GM23338 (cell line): ENCODE data around the gene DLL4. TPM values are rescaled to one million over a fixed set of nuclear protein-coding genes. Genes with fewer than 3 reads are reported as not detected.

Experiments
- ATAC-seq: fragments of 200-7000 bp; cut with Tn5 transposase; 3 replicates; pipeline ENCODE4 v1.9.1; 2020
- DNase-seq: peaks from one replicate; pipeline ENCODE4 v3.0.0-alpha.2; 2015; ENCODE audit warnings: low spot score
- H2AFZ ChIP-seq: fragments of 200-600 bp; sonication (generic); 2 replicates; pipeline ENCODE4 v1.8.0; 2016; ENCODE audit warnings: antibody characterized with exemption, mild to moderate bottlenecking, moderate library complexity
- H3F3A ChIP-seq: fragments of 200-600 bp; sonication (generic); replicated peaks from 2 replicates; pipeline ENCODE4 v1.8.0; 2017; ENCODE audit warnings: antibody characterized with exemption, mixed run types, low read depth
- H3K27ac ChIP-seq: fragments of 200-600 bp; sonication (generic); 2 replicates; pipeline ENCODE4 v1.6.1; 2016; ENCODE audit warnings: low read depth
- H3K27me3 ChIP-seq: fragments of 200-600 bp; sonication (generic); 2 replicates; pipeline ENCODE4 v1.8.0; 2016; ENCODE audit warnings: mild to moderate bottlenecking, mixed run types, moderate library complexity; ENCODE audit not compliant: insufficient read depth
- H3K36me3 ChIP-seq: fragments of 200-600 bp; sonication (generic); 2 replicates; pipeline ENCODE4 v1.8.0; 2016; ENCODE audit warnings: mild to moderate bottlenecking; ENCODE audit not compliant: insufficient read depth
- H3K4me1 ChIP-seq: fragments of 200-600 bp; sonication (generic); 2 replicates; pipeline ENCODE4 v1.8.0; 2016; ENCODE audit warnings: mild to moderate bottlenecking, moderate library complexity; ENCODE audit not compliant: insufficient read depth
- H3K4me2 ChIP-seq: fragments of 200-600 bp; sonication (generic); 2 replicates; pipeline ENCODE4 v1.7.1; 2017; ENCODE audit warnings: mixed run types
- H3K4me3 ChIP-seq: fragments of 200-600 bp; sonication (generic); 2 replicates; pipeline ENCODE4 v1.6.1; 2016; ENCODE audit warnings: mixed run types
- H3K79me2 ChIP-seq: fragments of 200-600 bp; sonication (generic); replicated peaks from 2 replicates; pipeline ENCODE4 v1.8.0; 2017; ENCODE audit warnings: mild to moderate bottlenecking; ENCODE audit not compliant: insufficient read depth
- H3K9me2 ChIP-seq: fragments of 200-600 bp; sonication (generic); 2 replicates; pipeline ENCODE4 v1.8.0; 2017; ENCODE audit not compliant: insufficient read depth
- H4K20me1 ChIP-seq: fragments of 200-600 bp; sonication (generic); replicated peaks from 2 replicates; pipeline ENCODE4 v1.8.0; 2017; ENCODE audit warnings: mild to moderate bottlenecking; ENCODE audit not compliant: insufficient read depth
- H3K27ac Mint-ChIP-seq: 2 replicates; pipeline ENCODE4 v1.8.0; 2020; ENCODE audit warnings: inconsistent platforms, mild to moderate bottlenecking, moderate library complexity, mixed read lengths
- H3K27me3 Mint-ChIP-seq: 3 replicates; pipeline ENCODE4 v1.8.0; 2022; ENCODE audit warnings: low read depth, mild to moderate bottlenecking, moderate library complexity, mixed read lengths, inconsistent platforms; ENCODE audit not compliant: insufficient read depth, poor library complexity
- H3K36me3 Mint-ChIP-seq: 3 replicates; pipeline ENCODE4 v1.8.0; 2021; ENCODE audit warnings: low read depth, mild to moderate bottlenecking, inconsistent platforms, moderate library complexity, mixed read lengths
- H3K4me1 Mint-ChIP-seq: 3 replicates; pipeline ENCODE4 v1.8.0; 2020; ENCODE audit warnings: mild to moderate bottlenecking, inconsistent platforms, mixed read lengths
- H3K4me3 Mint-ChIP-seq: 3 replicates; pipeline ENCODE4 v1.8.0; 2021; ENCODE audit warnings: moderate library complexity, mild to moderate bottlenecking, inconsistent platforms, mixed read lengths
- H3K9me3 Mint-ChIP-seq: 3 replicates; pipeline ENCODE4 v1.8.0; 2020; ENCODE audit warnings: moderate library complexity, mild to moderate bottlenecking, inconsistent platforms, mixed read lengths
- CREB1 ChIP-seq: fragments of 250-450 bp; sonication (Bioruptor Pico); IDR thresholded peaks from 2 replicates; pipeline ENCODE4 v1.5.0; 2020; ENCODE audit warnings: low read depth, mild to moderate bottlenecking, moderate library complexity
- CTCF ChIP-seq, 2 experiments: fragments of 200-600 bp in 1 of 2; sonication (generic) in 1 of 2; conservative IDR thresholded peaks; 2 replicates each; pipeline versions ENCODE4 v1.5.1 to v1.6.1; 2016 to 2017; ENCODE audit warnings: antibody characterized with exemption in 2 of 2, low read depth in 2 of 2, mild to moderate bottlenecking in 2 of 2, moderate library complexity in 1 of 2
- EZH2 ChIP-seq: fragments of 200-600 bp; sonication (generic); IDR thresholded peaks from one replicate; pipeline ENCODE4 v1.8.0; 2017; ENCODE audit warnings: antibody characterized with exemption, mild to moderate bottlenecking, low read depth; ENCODE audit not compliant: unreplicated experiment
- EZH2phosphoT487 ChIP-seq: fragments of 200-600 bp; sonication (generic); IDR thresholded peaks from one replicate; pipeline ENCODE4 v1.8.1; 2018; ENCODE audit warnings: antibody characterized with exemption; ENCODE audit not compliant: unreplicated experiment
- POLR2AphosphoS5 ChIP-seq: IDR thresholded peaks from 2 replicates; pipeline ENCODE4 v1.6.1; 2016; ENCODE audit warnings: antibody characterized with exemption, low read depth
- ZNF114 ChIP-seq: fragments of 250-450 bp; sonication (Bioruptor Pico); IDR thresholded peaks from 2 replicates; pipeline ENCODE4 v1.5.0; 2020; ENCODE audit warnings: mild to moderate bottlenecking, moderate library complexity
- polyA plus RNA-seq: library from polyadenylated mRNA; unstranded; fragments of >200 nt; fragmentation: Nextera tagmentation; extraction: Ambion mirVana; gene quantifications from 2 replicates; pipeline ENCODE4 v1.2.1, GENCODE V29; 2016
- total RNA-seq: library from RNA; depleted of rRNA; stranded (reverse); fragments of >200 nt; shearing (Covaris generic); gene quantifications from 2 replicates; pipeline ENCODE4 v1.2.3, GENCODE V29; 2014
- TF ChIP-seq, protein P1 (sequence below): fragments of 250-450 bp; sonication (Bioruptor Pico); IDR thresholded peaks from 2 replicates; pipeline ENCODE4 v1.5.0; 2020; ENCODE audit warnings: mild to moderate bottlenecking, moderate library complexity
- TF ChIP-seq, protein P2 (sequence below): IDR thresholded peaks from one replicate; pipeline ENCODE4 v1.6.1; 2018; ENCODE audit warnings: antibody characterized with exemption; ENCODE audit not compliant: unreplicated experiment

The DLL4 gene
- total and polyA plus RNA-seq, 2 experiments from 2014 or later: 0.31 to 0.99 TPM

- TF ChIP-seq, protein P1, sequence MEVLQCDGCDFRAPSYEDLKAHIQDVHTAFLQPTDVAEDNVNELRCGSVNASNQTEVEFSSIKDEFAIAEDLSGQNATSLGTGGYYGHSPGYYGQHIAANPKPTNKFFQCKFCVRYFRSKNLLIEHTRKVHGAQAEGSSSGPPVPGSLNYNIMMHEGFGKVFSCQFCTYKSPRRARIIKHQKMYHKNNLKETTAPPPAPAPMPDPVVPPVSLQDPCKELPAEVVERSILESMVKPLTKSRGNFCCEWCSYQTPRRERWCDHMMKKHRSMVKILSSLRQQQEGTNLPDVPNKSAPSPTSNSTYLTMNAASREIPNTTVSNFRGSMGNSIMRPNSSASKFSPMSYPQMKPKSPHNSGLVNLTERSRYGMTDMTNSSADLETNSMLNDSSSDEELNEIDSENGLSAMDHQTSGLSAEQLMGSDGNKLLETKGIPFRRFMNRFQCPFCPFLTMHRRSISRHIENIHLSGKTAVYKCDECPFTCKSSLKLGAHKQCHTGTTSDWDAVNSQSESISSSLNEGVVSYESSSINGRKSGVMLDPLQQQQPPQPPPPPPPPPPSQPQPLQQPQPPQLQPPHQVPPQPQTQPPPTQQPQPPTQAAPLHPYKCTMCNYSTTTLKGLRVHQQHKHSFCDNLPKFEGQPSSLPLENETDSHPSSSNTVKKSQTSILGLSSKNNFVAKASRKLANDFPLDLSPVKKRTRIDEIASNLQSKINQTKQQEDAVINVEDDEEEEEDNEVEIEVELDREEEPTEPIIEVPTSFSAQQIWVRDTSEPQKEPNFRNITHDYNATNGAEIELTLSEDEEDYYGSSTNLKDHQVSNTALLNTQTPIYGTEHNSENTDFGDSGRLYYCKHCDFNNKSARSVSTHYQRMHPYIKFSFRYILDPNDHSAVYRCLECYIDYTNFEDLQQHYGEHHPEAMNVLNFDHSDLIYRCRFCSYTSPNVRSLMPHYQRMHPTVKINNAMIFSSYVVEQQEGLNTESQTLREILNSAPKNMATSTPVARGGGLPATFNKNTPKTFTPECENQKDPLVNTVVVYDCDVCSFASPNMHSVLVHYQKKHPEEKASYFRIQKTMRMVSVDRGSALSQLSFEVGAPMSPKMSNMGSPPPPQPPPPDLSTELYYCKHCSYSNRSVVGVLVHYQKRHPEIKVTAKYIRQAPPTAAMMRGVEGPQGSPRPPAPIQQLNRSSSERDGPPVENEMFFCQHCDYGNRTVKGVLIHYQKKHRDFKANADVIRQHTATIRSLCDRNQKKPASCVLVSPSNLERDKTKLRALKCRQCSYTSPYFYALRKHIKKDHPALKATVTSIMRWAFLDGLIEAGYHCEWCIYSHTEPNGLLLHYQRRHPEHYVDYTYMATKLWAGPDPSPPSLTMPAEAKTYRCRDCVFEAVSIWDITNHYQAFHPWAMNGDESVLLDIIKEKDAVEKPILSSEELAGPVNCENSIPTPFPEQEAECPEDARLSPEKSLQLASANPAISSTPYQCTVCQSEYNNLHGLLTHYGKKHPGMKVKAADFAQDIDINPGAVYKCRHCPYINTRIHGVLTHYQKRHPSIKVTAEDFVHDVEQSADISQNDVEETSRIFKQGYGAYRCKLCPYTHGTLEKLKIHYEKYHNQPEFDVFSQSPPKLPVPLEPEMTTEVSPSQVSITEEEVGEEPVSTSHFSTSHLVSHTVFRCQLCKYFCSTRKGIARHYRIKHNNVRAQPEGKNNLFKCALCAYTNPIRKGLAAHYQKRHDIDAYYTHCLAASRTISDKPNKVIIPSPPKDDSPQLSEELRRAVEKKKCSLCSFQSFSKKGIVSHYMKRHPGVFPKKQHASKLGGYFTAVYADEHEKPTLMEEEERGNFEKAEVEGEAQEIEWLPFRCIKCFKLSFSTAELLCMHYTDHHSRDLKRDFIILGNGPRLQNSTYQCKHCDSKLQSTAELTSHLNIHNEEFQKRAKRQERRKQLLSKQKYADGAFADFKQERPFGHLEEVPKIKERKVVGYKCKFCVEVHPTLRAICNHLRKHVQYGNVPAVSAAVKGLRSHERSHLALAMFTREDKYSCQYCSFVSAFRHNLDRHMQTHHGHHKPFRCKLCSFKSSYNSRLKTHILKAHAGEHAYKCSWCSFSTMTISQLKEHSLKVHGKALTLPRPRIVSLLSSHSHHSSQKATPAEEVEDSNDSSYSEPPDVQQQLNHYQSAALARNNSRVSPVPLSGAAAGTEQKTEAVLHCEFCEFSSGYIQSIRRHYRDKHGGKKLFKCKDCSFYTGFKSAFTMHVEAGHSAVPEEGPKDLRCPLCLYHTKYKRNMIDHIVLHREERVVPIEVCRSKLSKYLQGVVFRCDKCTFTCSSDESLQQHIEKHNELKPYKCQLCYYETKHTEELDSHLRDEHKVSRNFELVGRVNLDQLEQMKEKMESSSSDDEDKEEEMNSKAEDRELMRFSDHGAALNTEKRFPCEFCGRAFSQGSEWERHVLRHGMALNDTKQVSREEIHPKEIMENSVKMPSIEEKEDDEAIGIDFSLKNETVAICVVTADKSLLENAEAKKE (CRISPR knock-in tag): no peak
- no peak for TF ChIP-seq CREB1 (CRISPR knock-in tag)
- no peak for TF ChIP-seq EZH2
These were observed 14.0 kb upstream of the DLL4 start (continued) for GRCh38 chr15:40915116-40915661.

DNA sequence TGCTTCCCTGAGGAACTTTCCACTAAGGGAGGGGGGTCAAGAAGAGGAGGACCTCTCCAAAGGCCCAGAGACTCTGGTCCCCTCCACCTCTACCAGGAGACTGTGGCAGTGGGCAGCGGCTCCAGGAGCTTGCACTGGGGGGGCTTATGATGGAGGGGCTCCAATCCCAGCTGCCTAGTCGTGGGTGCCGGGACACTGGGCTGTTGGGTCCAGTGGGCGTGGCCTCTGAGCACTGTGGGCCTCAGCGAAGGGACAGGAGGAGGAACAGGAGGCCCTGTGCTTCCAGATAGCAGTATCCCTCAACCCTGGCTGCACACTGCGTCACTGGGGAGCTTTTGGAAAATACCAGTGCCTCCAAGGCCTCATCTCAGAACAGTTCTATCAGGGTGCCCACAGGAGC lies 13.5 kb upstream of the DLL4 start:
- peaks cover 34% of the 10 kb centered on the region for H3K4me1 Mint-ChIP-seq
- ATAC-seq: no peak; the same call in 2 of the 3 replicates
- Histone ChIP-seq H3K4me2 (no peak overlapping the region), H4K20me1 (no peaks in the 10 kb centered on the region), H2AFZ (0 out of 2 replicates have a peak overlapping the region, but pooled peaks have one; percentile 56), H3K79me2 (no peaks in the 10 kb centered on the region), H3K4me3 (no peak overlapping the region), H3K27me3 (peaks cover 3% of the 10 kb centered on the region; the same call in 1 of the 2 replicates), H3K4me1 (peaks cover 17% of the 10 kb centered on the region), H3F3A (0 out of 2 replicates have a peak, but pooled peaks cover 10% of the 10 kb centered on the region), H3K27ac (no peak overlapping the region), H3K36me3 (no peaks in the 10 kb centered on the region), H3K9me2 (no peaks in the 10 kb centered on the region)
- H3K27me3 Mint-ChIP-seq: peaks cover 25% of the 10 kb centered on the region
- no peak overlapping the region for H3K4me3 Mint-ChIP-seq
- no peaks in the 10 kb centered on the region for H3K9me3 Mint-ChIP-seq
- no peak overlapping the region for H3K27ac Mint-ChIP-seq
- TF ChIP-seq ZNF114 (CRISPR knock-in tag): no peak
- no peak for TF ChIP-seq EZH2phosphoT487
- TF ChIP-seq, protein P2, sequence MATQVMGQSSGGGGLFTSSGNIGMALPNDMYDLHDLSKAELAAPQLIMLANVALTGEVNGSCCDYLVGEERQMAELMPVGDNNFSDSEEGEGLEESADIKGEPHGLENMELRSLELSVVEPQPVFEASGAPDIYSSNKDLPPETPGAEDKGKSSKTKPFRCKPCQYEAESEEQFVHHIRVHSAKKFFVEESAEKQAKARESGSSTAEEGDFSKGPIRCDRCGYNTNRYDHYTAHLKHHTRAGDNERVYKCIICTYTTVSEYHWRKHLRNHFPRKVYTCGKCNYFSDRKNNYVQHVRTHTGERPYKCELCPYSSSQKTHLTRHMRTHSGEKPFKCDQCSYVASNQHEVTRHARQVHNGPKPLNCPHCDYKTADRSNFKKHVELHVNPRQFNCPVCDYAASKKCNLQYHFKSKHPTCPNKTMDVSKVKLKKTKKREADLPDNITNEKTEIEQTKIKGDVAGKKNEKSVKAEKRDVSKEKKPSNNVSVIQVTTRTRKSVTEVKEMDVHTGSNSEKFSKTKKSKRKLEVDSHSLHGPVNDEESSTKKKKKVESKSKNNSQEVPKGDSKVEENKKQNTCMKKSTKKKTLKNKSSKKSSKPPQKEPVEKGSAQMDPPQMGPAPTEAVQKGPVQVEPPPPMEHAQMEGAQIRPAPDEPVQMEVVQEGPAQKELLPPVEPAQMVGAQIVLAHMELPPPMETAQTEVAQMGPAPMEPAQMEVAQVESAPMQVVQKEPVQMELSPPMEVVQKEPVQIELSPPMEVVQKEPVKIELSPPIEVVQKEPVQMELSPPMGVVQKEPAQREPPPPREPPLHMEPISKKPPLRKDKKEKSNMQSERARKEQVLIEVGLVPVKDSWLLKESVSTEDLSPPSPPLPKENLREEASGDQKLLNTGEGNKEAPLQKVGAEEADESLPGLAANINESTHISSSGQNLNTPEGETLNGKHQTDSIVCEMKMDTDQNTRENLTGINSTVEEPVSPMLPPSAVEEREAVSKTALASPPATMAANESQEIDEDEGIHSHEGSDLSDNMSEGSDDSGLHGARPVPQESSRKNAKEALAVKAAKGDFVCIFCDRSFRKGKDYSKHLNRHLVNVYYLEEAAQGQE: no peak
- TF ChIP-seq POLR2AphosphoS5: no peak
- TF ChIP-seq CTCF (conservative IDR thresholded peaks at IDR 0.05; ENCODE audit: low read depth in 2 of 2): no peak
- TF ChIP-seq EZH2: no peak
- no peak for DNase-seq
- no peaks in the 10 kb centered on the region for H3K36me3 Mint-ChIP-seq
